GM10266 (cell line): ENCODE data around the gene CDH2.

Experiments used
- DNase-seq: peaks from one replicate; pipeline ENCODE4 v3.0.0; 2012; ENCODE audit errors: extremely low spot score
- TF ChIP-seq, protein P1 (sequence below): IDR thresholded peaks from 2 replicates; pipeline ENCODE4 v1.5.1; 2012; ENCODE audit warnings: mild to moderate bottlenecking, low read depth; ENCODE audit not compliant: control insufficient read depth, insufficient read depth; ENCODE audit errors: missing control alignments

Gene CDH2

DNA sequence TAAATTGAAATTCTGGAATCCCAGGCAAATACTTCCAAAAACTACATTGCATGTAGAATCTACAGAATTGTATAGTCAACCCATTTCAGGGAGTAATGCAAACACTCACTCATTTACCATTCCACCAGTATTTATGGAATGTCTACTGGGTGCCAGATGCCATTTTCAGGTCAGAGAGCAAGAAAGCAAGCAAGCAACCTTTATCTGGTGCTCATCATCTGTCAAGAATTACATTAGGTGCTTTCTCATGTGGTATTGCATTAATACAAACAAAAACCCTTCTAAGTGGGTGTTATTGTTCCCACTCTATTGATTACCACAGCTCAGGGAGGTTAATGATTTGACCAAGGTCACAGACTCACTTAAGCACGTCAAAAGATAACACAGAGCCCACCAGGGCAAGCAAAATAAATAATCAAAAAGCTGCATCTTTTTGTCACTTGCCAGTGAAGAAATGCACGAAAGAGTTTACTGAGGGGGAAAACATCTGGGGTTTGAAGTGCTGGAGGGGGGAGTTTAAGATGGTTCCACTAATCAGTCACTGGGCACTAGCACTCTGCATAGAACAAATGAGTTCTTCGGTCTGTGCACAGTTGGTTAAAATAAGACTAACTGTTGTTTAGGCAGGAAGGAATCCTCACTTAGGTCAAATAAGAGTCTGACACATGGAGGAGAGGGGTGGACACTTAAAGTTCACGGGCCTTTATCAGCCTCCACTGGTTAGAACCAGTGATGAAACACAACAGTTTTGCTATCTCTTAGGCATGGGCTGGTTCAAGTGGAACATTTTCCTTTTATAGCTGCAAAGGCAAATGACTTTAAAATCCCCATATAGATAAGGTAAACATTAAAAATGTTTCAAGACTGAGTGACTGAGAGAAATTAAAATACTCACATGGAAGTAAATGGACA, 208.8 kb downstream of the CDH2 start:
- no peak for DNase-seq
- TF ChIP-seq, protein P1, sequence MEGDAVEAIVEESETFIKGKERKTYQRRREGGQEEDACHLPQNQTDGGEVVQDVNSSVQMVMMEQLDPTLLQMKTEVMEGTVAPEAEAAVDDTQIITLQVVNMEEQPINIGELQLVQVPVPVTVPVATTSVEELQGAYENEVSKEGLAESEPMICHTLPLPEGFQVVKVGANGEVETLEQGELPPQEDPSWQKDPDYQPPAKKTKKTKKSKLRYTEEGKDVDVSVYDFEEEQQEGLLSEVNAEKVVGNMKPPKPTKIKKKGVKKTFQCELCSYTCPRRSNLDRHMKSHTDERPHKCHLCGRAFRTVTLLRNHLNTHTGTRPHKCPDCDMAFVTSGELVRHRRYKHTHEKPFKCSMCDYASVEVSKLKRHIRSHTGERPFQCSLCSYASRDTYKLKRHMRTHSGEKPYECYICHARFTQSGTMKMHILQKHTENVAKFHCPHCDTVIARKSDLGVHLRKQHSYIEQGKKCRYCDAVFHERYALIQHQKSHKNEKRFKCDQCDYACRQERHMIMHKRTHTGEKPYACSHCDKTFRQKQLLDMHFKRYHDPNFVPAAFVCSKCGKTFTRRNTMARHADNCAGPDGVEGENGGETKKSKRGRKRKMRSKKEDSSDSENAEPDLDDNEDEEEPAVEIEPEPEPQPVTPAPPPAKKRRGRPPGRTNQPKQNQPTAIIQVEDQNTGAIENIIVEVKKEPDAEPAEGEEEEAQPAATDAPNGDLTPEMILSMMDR = no peak

GRCh38 chr18:27966881-27967280, 210.0 kb downstream of the CDH2 start:
- TF ChIP-seq, protein P1 = no peak
- no peak for DNase-seq

GRCh38 chr18:27964811-27965210, 212.1 kb downstream of the CDH2 start:
- TF ChIP-seq, protein P1 = no peak
- DNase-seq = no peak

GRCh38 chr18:27959101-27959500, 217.8 kb downstream of the CDH2 start:
- TF ChIP-seq, protein P1 = no peak
- no peak for DNase-seq

GRCh38 chr18:27956001-27956640, 220.8 kb downstream of the CDH2 start:
- DNase-seq = no peak
- TF ChIP-seq, protein P1 = no peak

DNA sequence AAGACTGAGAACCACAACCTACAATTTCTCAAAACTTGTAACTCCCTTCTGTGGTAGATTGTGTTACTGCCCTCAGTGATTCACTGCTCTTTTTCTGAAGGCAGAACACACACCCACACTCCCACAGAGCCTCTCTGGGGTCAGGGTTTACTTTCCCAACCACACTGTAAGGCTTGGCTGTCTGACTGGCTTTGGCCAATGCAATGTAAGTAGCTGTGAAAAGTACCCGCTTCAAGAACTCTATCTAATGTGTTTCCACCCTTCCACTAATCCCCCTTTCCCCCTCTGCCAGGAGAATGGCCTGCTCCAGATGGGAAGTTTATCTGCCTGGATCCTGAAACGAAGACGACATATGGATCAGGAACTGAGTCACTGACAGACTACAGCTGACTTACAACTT, 222.7 kb downstream of the CDH2 start:
- DNase-seq = no peak

More for the DNA sequence above, 222.7 kb downstream of the CDH2 start:
- TF ChIP-seq, protein P1 = no peak
